H1 (cell line): Measurements from ENCODE around the gene CSRNP3.

Source experiments
- BRCA1 ChIP-seq: IDR thresholded peaks from 2 replicates; pipeline ENCODE4 v1.6.1; 2012; ENCODE audit warnings: low read depth, low read length, improper control_type of control experiment
- CEBPB ChIP-seq: IDR thresholded peaks from 2 replicates; pipeline ENCODE4 v1.6.1; 2012; ENCODE audit warnings: low read depth, low read length
- EGR1 ChIP-seq: IDR thresholded peaks from 2 replicates; pipeline ENCODE4 v1.6.1; 2011; ENCODE audit warnings: low read depth, low read length, borderline replicate concordance
- EZH2 ChIP-seq: fragments of 200-600 bp; sonication (generic); IDR thresholded peaks from 2 replicates; pipeline ENCODE4 v1.7.1; 2012; ENCODE audit warnings: low read depth, mild to moderate bottlenecking, moderate library complexity, low read length, inconsistent platforms; ENCODE audit not compliant: severe bottlenecking
- JUN ChIP-seq: IDR thresholded peaks from 2 replicates; pipeline ENCODE4 v1.6.1; 2011; ENCODE audit warnings: low read depth, mild to moderate bottlenecking, improper control_type of control experiment, low read length
- POLR2A ChIP-seq, 2 experiments: IDR thresholded peaks; 1 replicate in 1 of 2; 2 replicates in 1 of 2; pipeline ENCODE4 v1.6.1; 2011; ENCODE audit warnings: low read depth in 2 of 2, low read length in 2 of 2, mild to moderate bottlenecking in 2 of 2; ENCODE audit errors: control extremely low read depth in 1 of 2
- RAD21 ChIP-seq, 2 experiments: IDR thresholded peaks in 1 of 2; conservative IDR thresholded peaks in 1 of 2; 2 replicates each; pipeline ENCODE4 v1.6.1; 2011; ENCODE audit warnings: low read depth in 2 of 2, low read length in 2 of 2, improper control_type of control experiment in 1 of 2, inconsistent platforms in 1 of 2, mild to moderate bottlenecking in 1 of 2, moderate library complexity in 1 of 2
- RNF2 ChIP-seq: fragments of 200-900, 300-1000 bp; sonication (generic); IDR thresholded peaks from 2 replicates; pipeline ENCODE4 v1.7.1; 2016; ENCODE audit warnings: borderline replicate concordance, low read depth, mild to moderate bottlenecking, antibody characterized with exemption, low read length; ENCODE audit not compliant: poor library complexity, severe bottlenecking; ENCODE audit errors: missing control alignments
- SIN3A ChIP-seq, 2 experiments: IDR thresholded peaks in 1 of 2; conservative IDR thresholded peaks in 1 of 2; 2 replicates each; pipeline ENCODE4 v1.6.1; 2011 to 2012; ENCODE audit warnings: low read length in 2 of 2, improper control_type of control experiment in 1 of 2, low read depth in 1 of 2, mild to moderate bottlenecking in 1 of 2
- TEAD4 ChIP-seq: IDR thresholded peaks from 2 replicates; pipeline ENCODE4 v1.6.1; 2012; ENCODE audit warnings: low read depth, low read length, inconsistent platforms, mixed read lengths
- YY1 ChIP-seq: IDR thresholded peaks from 2 replicates; pipeline ENCODE4 v1.6.1; 2011; ENCODE audit warnings: low read depth, mild to moderate bottlenecking, low read length
- TF ChIP-seq, protein P1 (sequence below), 3 experiments: IDR thresholded peaks; 1 replicate in 2 of 3; 2 replicates in 1 of 3; pipeline versions ENCODE4 v1.5.1 to v1.6.1; 2011; ENCODE audit warnings: low read length in 3 of 3, mild to moderate bottlenecking in 3 of 3, inconsistent platforms in 2 of 3, low read depth in 1 of 3, moderate library complexity in 1 of 3; ENCODE audit not compliant: insufficient read depth in 1 of 3; ENCODE audit errors: control extremely low read depth in 1 of 3
- TF ChIP-seq, protein P2 (sequence below): IDR thresholded peaks from 2 replicates; pipeline ENCODE4 v1.6.1; 2011; ENCODE audit warnings: low read length, improper control_type of control experiment

DNA sequence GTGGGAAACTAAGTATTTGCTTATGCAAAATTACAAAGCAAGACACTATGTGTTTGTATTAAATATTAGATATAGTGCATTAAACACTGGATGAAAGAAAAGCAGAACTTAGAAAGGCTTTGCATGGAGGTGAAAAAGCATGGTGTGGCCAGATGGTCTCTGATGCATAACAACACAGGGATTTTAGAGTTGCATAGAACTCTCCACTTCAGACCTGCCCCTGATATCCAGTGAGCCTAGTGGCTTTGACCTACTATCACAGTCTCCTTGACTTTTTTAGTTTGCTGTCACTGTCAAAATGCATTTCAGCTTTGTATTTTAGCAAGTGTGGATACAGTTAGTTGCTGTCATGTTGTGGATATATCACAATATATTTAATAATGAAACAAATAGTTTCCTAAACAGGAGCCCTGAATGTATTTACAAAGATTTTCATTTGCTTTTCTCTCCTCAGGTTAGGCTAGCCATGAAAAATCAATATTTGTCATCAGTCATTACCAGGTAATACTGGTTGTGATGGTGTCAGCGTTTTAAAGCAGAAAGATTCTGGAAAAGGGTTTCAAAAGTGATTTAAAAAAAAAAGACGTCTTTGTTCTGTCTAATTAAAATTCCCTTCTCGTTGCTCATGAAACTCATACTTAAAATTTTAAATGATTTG is 5.2 kb downstream of the CSRNP3 start:
- TF ChIP-seq, protein P1, sequence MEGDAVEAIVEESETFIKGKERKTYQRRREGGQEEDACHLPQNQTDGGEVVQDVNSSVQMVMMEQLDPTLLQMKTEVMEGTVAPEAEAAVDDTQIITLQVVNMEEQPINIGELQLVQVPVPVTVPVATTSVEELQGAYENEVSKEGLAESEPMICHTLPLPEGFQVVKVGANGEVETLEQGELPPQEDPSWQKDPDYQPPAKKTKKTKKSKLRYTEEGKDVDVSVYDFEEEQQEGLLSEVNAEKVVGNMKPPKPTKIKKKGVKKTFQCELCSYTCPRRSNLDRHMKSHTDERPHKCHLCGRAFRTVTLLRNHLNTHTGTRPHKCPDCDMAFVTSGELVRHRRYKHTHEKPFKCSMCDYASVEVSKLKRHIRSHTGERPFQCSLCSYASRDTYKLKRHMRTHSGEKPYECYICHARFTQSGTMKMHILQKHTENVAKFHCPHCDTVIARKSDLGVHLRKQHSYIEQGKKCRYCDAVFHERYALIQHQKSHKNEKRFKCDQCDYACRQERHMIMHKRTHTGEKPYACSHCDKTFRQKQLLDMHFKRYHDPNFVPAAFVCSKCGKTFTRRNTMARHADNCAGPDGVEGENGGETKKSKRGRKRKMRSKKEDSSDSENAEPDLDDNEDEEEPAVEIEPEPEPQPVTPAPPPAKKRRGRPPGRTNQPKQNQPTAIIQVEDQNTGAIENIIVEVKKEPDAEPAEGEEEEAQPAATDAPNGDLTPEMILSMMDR (IDR thresholded peaks at IDR 0.05; ENCODE audit: control extremely low read depth in 1 of 3, insufficient read depth in 1 of 3, low read depth in 1 of 3, low read length in 3 of 3): no peak
- TF ChIP-seq TEAD4 (no peak), RAD21 (IDR thresholded peaks at IDR 0.05 in 1 of 2, conservative IDR thresholded peaks at IDR 0.05 in 1 of 2; ENCODE audit: low read depth in 2 of 2, low read length in 2 of 2) (peak in 1 of 2 experiments; percentile 3; a peak in 1 of 4 replicates), YY1 (no peak), EZH2 (no peak), JUN (no peak), BRCA1 (no peak), POLR2A (IDR thresholded peaks at IDR 0.05; ENCODE audit: control extremely low read depth in 1 of 2, low read depth in 2 of 2, low read length in 2 of 2) (no peak), RNF2 (no peak), SIN3A (conservative IDR thresholded peaks at IDR 0.05 in 1 of 2, IDR thresholded peaks at IDR 0.05 in 1 of 2; ENCODE audit: low read depth in 1 of 2, low read length in 2 of 2) (no peak), CEBPB (no peak), EGR1 (no peak)
- TF ChIP-seq, protein P2, sequence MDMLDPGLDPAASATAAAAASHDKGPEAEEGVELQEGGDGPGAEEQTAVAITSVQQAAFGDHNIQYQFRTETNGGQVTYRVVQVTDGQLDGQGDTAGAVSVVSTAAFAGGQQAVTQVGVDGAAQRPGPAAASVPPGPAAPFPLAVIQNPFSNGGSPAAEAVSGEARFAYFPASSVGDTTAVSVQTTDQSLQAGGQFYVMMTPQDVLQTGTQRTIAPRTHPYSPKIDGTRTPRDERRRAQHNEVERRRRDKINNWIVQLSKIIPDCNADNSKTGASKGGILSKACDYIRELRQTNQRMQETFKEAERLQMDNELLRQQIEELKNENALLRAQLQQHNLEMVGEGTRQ: no peak
